Measurements from ENCODE around the gene HYAL2. TPM values are rescaled to one million over a fixed set of nuclear protein-coding genes. Genes with fewer than 3 reads are reported as not detected.
A peak's percentile ranks its signal among the peaks of the same experiment; 100 is the strongest.

HYAL2 gene
- polyA plus RNA-seq, 1 donor: 37.2 TPM

- H3K9me3 ChIP-seq (ENCODE audit: control insufficient read depth, low read depth, low read length): no peaks in the 10 kb centered on the region
- no peak for DNase-seq
- no peaks in the 10 kb centered on the region for H3K27me3 ChIP-seq (ENCODE audit: control insufficient read depth, insufficient read depth, low read length)
- no CpG with 5 or more reads among the region's 2 CpGs for WGBS (ENCODE audit: insufficient coverage, low lambda C conversion rate)
- H3K27ac ChIP-seq (ENCODE audit: low read length): no peak overlapping the region
- H3K4me3 ChIP-seq (ENCODE audit: low read length): no peak overlapping the region
- H3K4me1 ChIP-seq (ENCODE audit: control insufficient read depth, insufficient read depth, low read length): peaks cover 33% of the 10 kb centered on the region
- H3K36me3 ChIP-seq (ENCODE audit: control insufficient read depth, insufficient read depth, low read length): no peaks in the 10 kb centered on the region
These were observed 25.2 kb downstream of the HYAL2 start for GRCh38 chr3:50297384-50297775.

- Histone ChIP-seq H3K4me1 (ENCODE audit: control insufficient read depth, insufficient read depth, low read length) (peaks cover 29% of the 10 kb centered on the region), H3K27ac (ENCODE audit: low read length) (no peak overlapping the region)
- WGBS (ENCODE audit: insufficient coverage, low lambda C conversion rate): no CpG with 5 or more reads among the region's 18 CpGs
These were observed 25.7 kb downstream of the HYAL2 start for GRCh38 chr3:50296721-50297383.

GRCh38 chr3:50295553-50296431, 26.8 kb downstream of the HYAL2 start:
- Histone ChIP-seq H3K27me3 (ENCODE audit: control insufficient read depth, insufficient read depth, low read length) (no peaks in the 10 kb centered on the region), H3K4me1 (ENCODE audit: control insufficient read depth, insufficient read depth, low read length) (peaks cover 37% of the 10 kb centered on the region)
- no CpG with 5 or more reads among the region's 8 CpGs for WGBS (ENCODE audit: insufficient coverage, low lambda C conversion rate)

More at GRCh38 chr3:50296721-50297383, 25.7 kb downstream of the HYAL2 start:
- Histone ChIP-seq H3K27me3 (ENCODE audit: control insufficient read depth, insufficient read depth, low read length) (no peaks in the 10 kb centered on the region), H3K36me3 (ENCODE audit: control insufficient read depth, insufficient read depth, low read length) (no peaks in the 10 kb centered on the region), H3K9me3 (ENCODE audit: control insufficient read depth, low read depth, low read length) (no peaks in the 10 kb centered on the region), H3K4me3 (ENCODE audit: low read length) (no peak overlapping the region)
- DNase-seq: no peak

GRCh38 chr3:50294492-50295403, 27.8 kb downstream of the HYAL2 start:
- no peaks in the 10 kb centered on the region for H3K27me3 ChIP-seq (ENCODE audit: control insufficient read depth, insufficient read depth, low read length)
- peaks cover 34% of the 10 kb centered on the region for H3K4me1 ChIP-seq (ENCODE audit: control insufficient read depth, insufficient read depth, low read length)
- no CpG with 5 or more reads among the region's 22 CpGs for WGBS (ENCODE audit: insufficient coverage, low lambda C conversion rate)
- no peak overlapping the region for H3K4me3 ChIP-seq (ENCODE audit: low read length)
- H3K9me3 ChIP-seq (ENCODE audit: control insufficient read depth, low read depth, low read length): no peaks in the 10 kb centered on the region
- no peak for DNase-seq
- H3K36me3 ChIP-seq (ENCODE audit: control insufficient read depth, insufficient read depth, low read length): peaks cover 7% of the 10 kb centered on the region
- H3K27ac ChIP-seq (ENCODE audit: low read length): no peak overlapping the region

More at GRCh38 chr3:50295553-50296431, 26.8 kb downstream of the HYAL2 start:
- DNase-seq: no peak
- Histone ChIP-seq H3K27ac (ENCODE audit: low read length) (no peak overlapping the region), H3K36me3 (ENCODE audit: control insufficient read depth, insufficient read depth, low read length) (no peaks in the 10 kb centered on the region), H3K9me3 (ENCODE audit: control insufficient read depth, low read depth, low read length) (no peaks in the 10 kb centered on the region), H3K4me3 (ENCODE audit: low read length) (no peak overlapping the region)

DNA sequence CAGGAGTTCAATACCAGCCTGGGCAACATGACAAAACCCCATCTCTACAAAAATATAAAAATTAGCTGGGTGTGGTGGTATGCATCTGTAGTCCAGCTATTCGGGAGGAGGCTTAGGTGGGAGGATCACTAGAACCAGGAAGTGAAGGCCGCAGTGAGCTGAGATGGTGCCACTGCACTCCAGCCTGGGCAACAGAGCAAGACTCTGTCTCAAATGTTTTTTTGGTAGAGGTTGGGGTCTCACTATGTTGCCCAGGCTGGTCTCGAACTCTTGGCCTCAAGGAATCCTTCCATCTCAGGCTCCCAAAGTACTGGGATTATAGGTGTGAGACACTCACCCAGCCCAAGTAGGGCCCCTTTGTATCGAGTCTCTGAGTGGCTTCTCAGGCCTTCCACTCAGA, 28.5 kb downstream of the HYAL2 start:
- no CpG with 5 or more reads among the region's 4 CpGs for WGBS (ENCODE audit: insufficient coverage, low lambda C conversion rate)
- no peak for DNase-seq
- Histone ChIP-seq H3K27ac (ENCODE audit: low read length) (no peak overlapping the region), H3K36me3 (ENCODE audit: control insufficient read depth, insufficient read depth, low read length) (peaks cover 13% of the 10 kb centered on the region), H3K4me3 (ENCODE audit: low read length) (no peak overlapping the region), H3K27me3 (ENCODE audit: control insufficient read depth, insufficient read depth, low read length) (no peaks in the 10 kb centered on the region), H3K9me3 (ENCODE audit: control insufficient read depth, low read depth, low read length) (no peaks in the 10 kb centered on the region), H3K4me1 (ENCODE audit: control insufficient read depth, insufficient read depth, low read length) (peaks cover 32% of the 10 kb centered on the region)

DNA sequence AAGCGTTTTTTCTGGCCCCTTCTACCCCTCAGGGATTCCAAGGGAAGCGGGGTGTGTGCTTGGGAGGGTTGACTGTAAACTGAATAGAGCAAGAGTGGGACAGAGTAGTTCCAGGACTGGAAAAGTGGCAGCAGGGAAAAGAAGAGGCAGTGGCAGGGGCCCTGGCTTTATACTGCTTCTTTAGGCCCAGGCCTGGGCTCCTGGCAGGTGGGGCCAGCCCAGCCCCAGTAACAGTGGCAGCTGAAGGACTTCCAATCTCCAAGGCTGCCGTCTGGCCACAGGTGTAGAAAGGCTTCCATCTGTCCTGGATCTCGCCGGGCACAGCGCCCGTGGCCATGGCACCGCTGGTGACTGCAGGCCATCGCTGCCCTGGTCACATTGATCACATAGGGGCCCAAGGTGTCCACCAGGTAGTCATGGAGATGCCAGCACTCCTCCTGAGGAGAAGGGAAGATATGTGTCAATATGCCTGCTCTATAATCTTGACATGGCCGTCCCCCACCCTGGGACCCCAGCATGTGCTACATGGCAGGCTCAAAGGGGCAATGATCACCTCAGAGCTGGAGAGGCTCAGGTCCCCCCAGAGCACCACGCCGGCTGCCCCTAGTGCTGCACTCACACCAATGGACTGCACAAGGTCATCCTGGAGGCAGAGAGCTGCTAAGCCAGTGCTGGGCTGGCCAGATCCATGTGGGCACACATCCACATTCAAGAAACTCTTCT, 29.3 kb downstream of the HYAL2 start:
- WGBS (ENCODE audit: insufficient coverage, low lambda C conversion rate): no CpG with 5 or more reads among the region's 12 CpGs
- Histone ChIP-seq H3K27ac (ENCODE audit: low read length) (peak overlapping the region; percentile 50), H3K27me3 (ENCODE audit: control insufficient read depth, insufficient read depth, low read length) (no peaks in the 10 kb centered on the region), H3K9me3 (ENCODE audit: control insufficient read depth, low read depth, low read length) (no peaks in the 10 kb centered on the region), H3K4me3 (ENCODE audit: low read length) (no peak overlapping the region), H3K36me3 (ENCODE audit: control insufficient read depth, insufficient read depth, low read length) (peaks cover 22% of the 10 kb centered on the region), H3K4me1 (ENCODE audit: control insufficient read depth, insufficient read depth, low read length) (peaks cover 25% of the 10 kb centered on the region)
- no peak for DNase-seq

GRCh38 chr3:50292159-50293078, 30.1 kb downstream of the HYAL2 start, which contains the start of gene IFRD2:
TSS of gene IFRD2 (minus strand) at chr3:50292429. CDS start at chr3:50292274, 155 bp downstream.
- Histone ChIP-seq H3K9me3 (ENCODE audit: control insufficient read depth, low read depth, low read length) (no peaks in the 10 kb centered on the region), H3K27ac (ENCODE audit: low read length) (peak within 1 kb of the TSS; percentile 58), H3K36me3 (ENCODE audit: control insufficient read depth, insufficient read depth, low read length) (peaks cover 30% of the 10 kb centered on the region), H3K4me1 (ENCODE audit: control insufficient read depth, insufficient read depth, low read length) (peaks cover 21% of the 10 kb centered on the region), H3K4me3 (ENCODE audit: low read length) (peak within 1 kb of the TSS; percentile 74), H3K27me3 (ENCODE audit: control insufficient read depth, insufficient read depth, low read length) (no peaks in the 10 kb centered on the region)
- WGBS (ENCODE audit: insufficient coverage, low lambda C conversion rate): no CpG with 5 or more reads among the region's 67 CpGs
- peak; percentile 99 for DNase-seq

DNA sequence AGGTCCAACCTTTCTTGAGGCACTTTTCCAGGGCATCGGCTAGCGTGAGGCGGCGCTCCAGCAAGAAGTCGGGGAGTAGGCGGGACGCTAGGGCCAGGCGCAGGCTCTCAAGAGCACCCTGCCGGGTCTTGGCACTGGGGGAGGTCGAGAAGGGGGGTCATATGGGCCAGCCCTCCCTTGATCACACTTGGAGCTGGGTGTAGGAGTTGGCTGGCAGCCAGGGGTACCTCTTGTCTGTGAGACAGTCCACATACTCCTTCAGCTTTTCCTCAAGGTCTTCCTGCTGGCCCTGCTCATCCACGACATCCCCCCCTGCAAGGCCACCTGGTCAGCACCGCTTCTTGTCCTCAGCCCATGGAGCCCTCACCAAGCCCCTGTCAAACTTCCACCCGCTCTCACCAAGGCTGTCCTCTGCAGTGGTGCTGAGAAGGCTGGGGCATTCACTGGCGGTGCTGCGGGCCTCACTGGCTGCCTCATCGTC, 32.3 kb downstream of the HYAL2 start:
- DNase-seq: no peak
- H3K9me3 ChIP-seq (ENCODE audit: control insufficient read depth, low read depth, low read length): no peaks in the 10 kb centered on the region
- WGBS (ENCODE audit: insufficient coverage, low lambda C conversion rate): 90% methylated on average over 2 of the region's 16 CpGs
- H3K4me3 ChIP-seq (ENCODE audit: low read length): no peak overlapping the region
- no peaks in the 10 kb centered on the region for H3K27me3 ChIP-seq (ENCODE audit: control insufficient read depth, insufficient read depth, low read length)
- H3K4me1 ChIP-seq (ENCODE audit: control insufficient read depth, insufficient read depth, low read length): peaks cover 21% of the 10 kb centered on the region
- H3K27ac ChIP-seq (ENCODE audit: low read length): peak overlapping the region; percentile 30
- peaks cover 38% of the 10 kb centered on the region for H3K36me3 ChIP-seq (ENCODE audit: control insufficient read depth, insufficient read depth, low read length)

DNA sequence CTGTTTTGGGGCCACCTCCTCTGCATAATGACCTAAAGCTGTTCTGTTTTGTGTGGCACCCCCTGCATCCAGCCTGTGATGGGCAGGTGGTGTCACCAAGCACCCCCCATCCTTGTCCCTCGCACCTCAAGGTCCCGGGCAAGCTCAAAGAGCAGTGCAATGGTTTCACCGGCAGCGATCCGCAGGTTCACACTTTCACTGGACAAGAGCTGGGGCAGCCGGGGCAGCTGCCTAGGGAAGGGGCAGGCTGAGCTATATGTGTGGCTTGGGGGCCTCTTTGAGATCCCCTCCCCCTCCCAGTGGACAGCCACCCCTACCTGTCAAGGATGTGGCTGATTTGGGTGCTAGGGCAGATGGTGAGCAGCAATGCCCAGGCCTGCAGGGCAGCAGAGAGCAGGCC, 33.4 kb downstream of the HYAL2 start:
- H3K36me3 ChIP-seq (ENCODE audit: control insufficient read depth, insufficient read depth, low read length): peaks cover 38% of the 10 kb centered on the region
- H3K4me3 ChIP-seq (ENCODE audit: low read length): no peak overlapping the region
- H3K4me1 ChIP-seq (ENCODE audit: control insufficient read depth, insufficient read depth, low read length): peaks cover 21% of the 10 kb centered on the region
- no peaks in the 10 kb centered on the region for H3K27me3 ChIP-seq (ENCODE audit: control insufficient read depth, insufficient read depth, low read length)
- no peak overlapping the region for H3K27ac ChIP-seq (ENCODE audit: low read length)
- no CpG with 5 or more reads among the region's 6 CpGs for WGBS (ENCODE audit: insufficient coverage, low lambda C conversion rate)
- H3K9me3 ChIP-seq (ENCODE audit: control insufficient read depth, low read depth, low read length): no peaks in the 10 kb centered on the region
- DNase-seq: no peak

Data from large intestine (tissue), 3 donors.